ENCODE results near the gene CDH7.

Gene CDH7

GRCh38 chr18:65815506-65815905, 64.7 kb downstream of the CDH7 start:
- H3K9me3 Mint-ChIP-seq: no peaks in the 10 kb centered on the region
- no peaks in the 10 kb centered on the region for H3K4me1 Mint-ChIP-seq (ENCODE audit: low read depth)
- H3K4me3 Mint-ChIP-seq: no peak overlapping the region
- no peaks in the 10 kb centered on the region for H3K27me3 Mint-ChIP-seq
- H3K36me3 Mint-ChIP-seq (ENCODE audit: low read depth): no peaks in the 10 kb centered on the region
- H3K27ac Mint-ChIP-seq: no peak overlapping the region

GRCh38 chr18:65817178-65817577, 66.4 kb downstream of the CDH7 start:
- Mint-ChIP-seq H3K4me3 (no peak overlapping the region), H3K4me1 (ENCODE audit: low read depth) (no peaks in the 10 kb centered on the region), H3K27me3 (no peaks in the 10 kb centered on the region), H3K9me3 (no peaks in the 10 kb centered on the region), H3K27ac (no peak overlapping the region), H3K36me3 (ENCODE audit: low read depth) (no peaks in the 10 kb centered on the region)

GRCh38 chr18:65821911-65822310, 71.1 kb downstream of the CDH7 start:
- Mint-ChIP-seq H3K36me3 (ENCODE audit: low read depth) (no peaks in the 10 kb centered on the region), H3K4me3 (no peak overlapping the region), H3K27me3 (no peaks in the 10 kb centered on the region), H3K9me3 (peaks cover 3% of the 10 kb centered on the region), H3K4me1 (ENCODE audit: low read depth) (no peaks in the 10 kb centered on the region), H3K27ac (no peak overlapping the region)

GRCh38 chr18:65822826-65823225, 72.0 kb downstream of the CDH7 start:
- H3K36me3 Mint-ChIP-seq (ENCODE audit: low read depth): no peaks in the 10 kb centered on the region

GRCh38 chr18:65827444-65827843, 76.6 kb downstream of the CDH7 start:
- Mint-ChIP-seq H3K4me1 (ENCODE audit: low read depth) (no peaks in the 10 kb centered on the region), H3K4me3 (no peak overlapping the region), H3K36me3 (ENCODE audit: low read depth) (no peaks in the 10 kb centered on the region), H3K9me3 (peaks cover 10% of the 10 kb centered on the region), H3K27me3 (no peaks in the 10 kb centered on the region), H3K27ac (no peak overlapping the region)

More at GRCh38 chr18:65822826-65823225, 72.0 kb downstream of the CDH7 start:
- H3K27me3 Mint-ChIP-seq: no peaks in the 10 kb centered on the region
- no peak overlapping the region for H3K27ac Mint-ChIP-seq
- H3K4me3 Mint-ChIP-seq: no peak overlapping the region
- peaks cover 3% of the 10 kb centered on the region for H3K9me3 Mint-ChIP-seq
- H3K4me1 Mint-ChIP-seq (ENCODE audit: low read depth): no peaks in the 10 kb centered on the region

GRCh38 chr18:65835881-65836280, 85.1 kb downstream of the CDH7 start:
- no peak overlapping the region for H3K27ac Mint-ChIP-seq
- H3K4me1 Mint-ChIP-seq (ENCODE audit: low read depth): no peaks in the 10 kb centered on the region
- H3K9me3 Mint-ChIP-seq: peaks cover 24% of the 10 kb centered on the region
- H3K4me3 Mint-ChIP-seq: no peak overlapping the region
- H3K36me3 Mint-ChIP-seq (ENCODE audit: low read depth): no peaks in the 10 kb centered on the region
- no peaks in the 10 kb centered on the region for H3K27me3 Mint-ChIP-seq

- no peaks in the 10 kb centered on the region for H3K27me3 Mint-ChIP-seq
These were observed 95.3 kb downstream of the CDH7 start for GRCh38 chr18:65846107-65846506.

GRCh38 chr18:65852273-65852672, 101.5 kb downstream of the CDH7 start:
- Mint-ChIP-seq H3K4me1 (ENCODE audit: low read depth) (no peaks in the 10 kb centered on the region), H3K36me3 (ENCODE audit: low read depth) (no peaks in the 10 kb centered on the region), H3K27me3 (no peaks in the 10 kb centered on the region), H3K9me3 (peaks cover 4% of the 10 kb centered on the region), H3K27ac (no peak overlapping the region), H3K4me3 (no peak overlapping the region)

More at GRCh38 chr18:65846107-65846506, 95.3 kb downstream of the CDH7 start:
- H3K9me3 Mint-ChIP-seq: peaks cover 4% of the 10 kb centered on the region
- H3K27ac Mint-ChIP-seq: no peak overlapping the region
- H3K4me1 Mint-ChIP-seq (ENCODE audit: low read depth): no peaks in the 10 kb centered on the region
- H3K36me3 Mint-ChIP-seq (ENCODE audit: low read depth): no peaks in the 10 kb centered on the region
- H3K4me3 Mint-ChIP-seq: no peak overlapping the region

- Mint-ChIP-seq H3K27me3 (no peaks in the 10 kb centered on the region), H3K4me3 (no peak overlapping the region), H3K4me1 (ENCODE audit: low read depth) (no peaks in the 10 kb centered on the region), H3K9me3 (no peaks in the 10 kb centered on the region), H3K36me3 (ENCODE audit: low read depth) (no peaks in the 10 kb centered on the region), H3K27ac (no peak overlapping the region)
These were observed 108.3 kb downstream of the CDH7 start for GRCh38 chr18:65859075-65859474.

- no peak overlapping the region for H3K27ac Mint-ChIP-seq
- no peaks in the 10 kb centered on the region for H3K27me3 Mint-ChIP-seq
- no peaks in the 10 kb centered on the region for H3K4me1 Mint-ChIP-seq (ENCODE audit: low read depth)
- peaks cover 9% of the 10 kb centered on the region for H3K9me3 Mint-ChIP-seq
- no peak overlapping the region for H3K4me3 Mint-ChIP-seq
- H3K36me3 Mint-ChIP-seq (ENCODE audit: low read depth): no peaks in the 10 kb centered on the region
These were observed 118.7 kb downstream of the CDH7 start for GRCh38 chr18:65869527-65869926.

- H3K4me1 Mint-ChIP-seq (ENCODE audit: low read depth): no peaks in the 10 kb centered on the region
- peaks cover 4% of the 10 kb centered on the region for H3K9me3 Mint-ChIP-seq
- no peaks in the 10 kb centered on the region for H3K27me3 Mint-ChIP-seq
- no peak overlapping the region for H3K4me3 Mint-ChIP-seq
- H3K27ac Mint-ChIP-seq: no peak overlapping the region
- no peaks in the 10 kb centered on the region for H3K36me3 Mint-ChIP-seq (ENCODE audit: low read depth)
These were observed 125.5 kb downstream of the CDH7 start for GRCh38 chr18:65876310-65876709.

GRCh38 chr18:65897292-65897691, 146.5 kb downstream of the CDH7 start:
- no peaks in the 10 kb centered on the region for H3K27me3 Mint-ChIP-seq
- H3K4me3 Mint-ChIP-seq: no peak overlapping the region
- no peaks in the 10 kb centered on the region for H3K36me3 Mint-ChIP-seq (ENCODE audit: low read depth)
- peaks cover 4% of the 10 kb centered on the region for H3K9me3 Mint-ChIP-seq
- no peak overlapping the region for H3K27ac Mint-ChIP-seq
- H3K4me1 Mint-ChIP-seq (ENCODE audit: low read depth): no peaks in the 10 kb centered on the region

- no peaks in the 10 kb centered on the region for H3K27me3 Mint-ChIP-seq
- no peaks in the 10 kb centered on the region for H3K36me3 Mint-ChIP-seq (ENCODE audit: low read depth)
- no peak overlapping the region for H3K4me3 Mint-ChIP-seq
- peaks cover 4% of the 10 kb centered on the region for H3K9me3 Mint-ChIP-seq
- no peaks in the 10 kb centered on the region for H3K4me1 Mint-ChIP-seq (ENCODE audit: low read depth)
- H3K27ac Mint-ChIP-seq: no peak overlapping the region
These were observed 150.7 kb downstream of the CDH7 start for GRCh38 chr18:65901522-65901921.

- peaks cover 7% of the 10 kb centered on the region for H3K9me3 Mint-ChIP-seq
- H3K27me3 Mint-ChIP-seq: no peaks in the 10 kb centered on the region
- no peak overlapping the region for H3K4me3 Mint-ChIP-seq
- no peaks in the 10 kb centered on the region for H3K36me3 Mint-ChIP-seq (ENCODE audit: low read depth)
- no peak overlapping the region for H3K27ac Mint-ChIP-seq
- H3K4me1 Mint-ChIP-seq (ENCODE audit: low read depth): no peaks in the 10 kb centered on the region
These were observed 155.8 kb downstream of the CDH7 start for GRCh38 chr18:65906621-65907034.

- no peak overlapping the region for H3K4me3 Mint-ChIP-seq
- no peaks in the 10 kb centered on the region for H3K27me3 Mint-ChIP-seq
- H3K27ac Mint-ChIP-seq: no peak overlapping the region
- H3K9me3 Mint-ChIP-seq: peaks cover 3% of the 10 kb centered on the region
- no peaks in the 10 kb centered on the region for H3K36me3 Mint-ChIP-seq (ENCODE audit: low read depth)
- H3K4me1 Mint-ChIP-seq (ENCODE audit: low read depth): no peaks in the 10 kb centered on the region
These were observed 156.5 kb downstream of the CDH7 start for GRCh38 chr18:65907281-65907680.

- H3K4me1 Mint-ChIP-seq (ENCODE audit: low read depth): no peaks in the 10 kb centered on the region
- H3K4me3 Mint-ChIP-seq: no peak overlapping the region
- H3K27ac Mint-ChIP-seq: no peak overlapping the region
- peaks cover 3% of the 10 kb centered on the region for H3K9me3 Mint-ChIP-seq
- H3K36me3 Mint-ChIP-seq (ENCODE audit: low read depth): no peaks in the 10 kb centered on the region
- H3K27me3 Mint-ChIP-seq: no peaks in the 10 kb centered on the region
These were observed 168.2 kb downstream of the CDH7 start for GRCh38 chr18:65919018-65919417.

Measured in stimulated activated naive CD8-positive, alpha-beta T cell treated with anti-CD3 and anti-CD28 coated beads, Interleukin-15, Interleukin-2, amounts not matched to agents 100 ng/mL and 50 ng/mL, for 24 hours (primary cell).